WERI-Rb-1 (cell line): Measurements from ENCODE around the gene SLU7.

ENCODE experiments used
- DNase-seq: peaks from one replicate; pipeline ENCODE4 v3.0.0-alpha.2; 2020
- H3K27ac ChIP-seq: fragments of 250-450 bp; sonication (Bioruptor Pico); 2 replicates; pipeline ENCODE4 v1.5.1; 2020; ENCODE audit warnings: mild to moderate bottlenecking, moderate library complexity
- H3K27me3 ChIP-seq: fragments of 250-450 bp; sonication (Bioruptor Pico); 2 replicates; pipeline ENCODE4 v1.5.1; 2021; ENCODE audit warnings: mild to moderate bottlenecking, low read depth, moderate library complexity; ENCODE audit not compliant: insufficient read depth, severe bottlenecking
- H3K36me3 ChIP-seq: fragments of 250-450 bp; sonication (Bioruptor Pico); 2 replicates; pipeline ENCODE4 v1.5.1; 2020; ENCODE audit warnings: mild to moderate bottlenecking, moderate library complexity
- H3K4me3 ChIP-seq: 2 replicates; pipeline ENCODE4 v1.5.1; 2011; ENCODE audit warnings: low read depth, mild to moderate bottlenecking, control low read depth, low read length
- H3K9me3 ChIP-seq: fragments of 250-450 bp; sonication (Bioruptor Pico); 2 replicates; pipeline ENCODE4 v1.5.1; 2021; ENCODE audit warnings: mild to moderate bottlenecking, moderate library complexity; ENCODE audit not compliant: severe bottlenecking
- TF ChIP-seq, protein P1 (sequence below): IDR thresholded peaks from 2 replicates; pipeline ENCODE4 v1.5.1; 2011; ENCODE audit warnings: low read depth, mild to moderate bottlenecking, control low read depth, inconsistent platforms, low read length

Gene SLU7

GRCh38 chr5:160448886-160449285 is 30.0 kb upstream of the SLU7 start:
- TF ChIP-seq, protein P1, sequence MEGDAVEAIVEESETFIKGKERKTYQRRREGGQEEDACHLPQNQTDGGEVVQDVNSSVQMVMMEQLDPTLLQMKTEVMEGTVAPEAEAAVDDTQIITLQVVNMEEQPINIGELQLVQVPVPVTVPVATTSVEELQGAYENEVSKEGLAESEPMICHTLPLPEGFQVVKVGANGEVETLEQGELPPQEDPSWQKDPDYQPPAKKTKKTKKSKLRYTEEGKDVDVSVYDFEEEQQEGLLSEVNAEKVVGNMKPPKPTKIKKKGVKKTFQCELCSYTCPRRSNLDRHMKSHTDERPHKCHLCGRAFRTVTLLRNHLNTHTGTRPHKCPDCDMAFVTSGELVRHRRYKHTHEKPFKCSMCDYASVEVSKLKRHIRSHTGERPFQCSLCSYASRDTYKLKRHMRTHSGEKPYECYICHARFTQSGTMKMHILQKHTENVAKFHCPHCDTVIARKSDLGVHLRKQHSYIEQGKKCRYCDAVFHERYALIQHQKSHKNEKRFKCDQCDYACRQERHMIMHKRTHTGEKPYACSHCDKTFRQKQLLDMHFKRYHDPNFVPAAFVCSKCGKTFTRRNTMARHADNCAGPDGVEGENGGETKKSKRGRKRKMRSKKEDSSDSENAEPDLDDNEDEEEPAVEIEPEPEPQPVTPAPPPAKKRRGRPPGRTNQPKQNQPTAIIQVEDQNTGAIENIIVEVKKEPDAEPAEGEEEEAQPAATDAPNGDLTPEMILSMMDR = no peak

DNA sequence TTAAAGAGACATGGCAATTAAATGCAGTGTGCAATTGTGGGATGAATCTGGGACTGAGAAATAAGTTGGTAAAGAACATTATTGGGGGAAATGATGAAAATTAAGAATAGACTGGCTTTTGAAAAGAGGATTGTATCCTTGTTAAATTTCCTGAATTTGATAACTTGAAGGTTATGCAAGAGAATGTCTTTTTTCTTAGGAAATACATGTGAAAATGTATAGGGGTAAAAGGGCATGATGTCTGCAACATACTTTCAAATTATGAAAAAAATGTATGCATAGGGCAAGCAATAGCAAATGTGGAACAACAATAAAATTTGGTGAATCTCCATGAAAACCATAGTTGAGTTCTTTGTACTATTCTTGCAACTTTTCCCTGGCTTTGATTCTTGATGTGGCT is 26.9 kb upstream of the SLU7 start:
- no peaks in the 10 kb centered on the region for H3K36me3 ChIP-seq
- DNase-seq = no peak
- no peaks in the 10 kb centered on the region for H3K27me3 ChIP-seq
- peaks cover 9% of the 10 kb centered on the region for H3K9me3 ChIP-seq
- TF ChIP-seq, protein P1 = no peak
- peak overlapping the region; percentile 13 for H3K4me3 ChIP-seq
- peak overlapping the region; percentile 77 for H3K27ac ChIP-seq

More at GRCh38 chr5:160448886-160449285, 30.0 kb upstream of the SLU7 start:
- DNase-seq = peak; percentile 83
- Histone ChIP-seq H3K27ac (peak overlapping the region; percentile 30; the same call in 1 of the 2 replicates), H3K4me3 (no peak overlapping the region), H3K9me3 (peaks cover 9% of the 10 kb centered on the region), H3K36me3 (no peaks in the 10 kb centered on the region), H3K27me3 (no peaks in the 10 kb centered on the region)

GRCh38 chr5:160445132-160445531 is 26.3 kb upstream of the SLU7 start:
- TF ChIP-seq, protein P1 = no peak
- H3K27ac ChIP-seq = peak overlapping the region; percentile 77
- no peaks in the 10 kb centered on the region for H3K36me3 ChIP-seq
- H3K4me3 ChIP-seq = no peak overlapping the region
- no peaks in the 10 kb centered on the region for H3K27me3 ChIP-seq
- no peak for DNase-seq
- peaks cover 9% of the 10 kb centered on the region for H3K9me3 ChIP-seq

DNA sequence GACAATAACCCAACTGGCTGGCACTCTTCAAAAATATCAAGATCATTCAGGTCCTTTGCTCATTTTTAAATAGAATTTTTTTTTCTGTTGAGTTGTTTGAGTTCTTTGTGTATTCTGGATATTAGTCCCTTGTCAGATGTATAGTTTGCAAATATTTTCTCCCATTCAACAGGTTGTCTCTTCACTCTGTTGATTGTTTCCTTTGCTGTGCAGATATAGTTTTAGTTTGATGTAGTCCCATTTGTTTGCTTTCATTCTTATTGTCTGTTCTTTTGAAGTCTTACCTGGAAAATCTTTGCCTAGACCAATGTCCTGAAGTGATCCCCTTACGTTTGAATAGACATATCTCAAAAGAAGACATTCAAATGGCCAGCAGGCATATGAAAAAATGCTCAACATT is 25.5 kb upstream of the SLU7 start:
- Histone ChIP-seq H3K4me3 (no peak overlapping the region), H3K36me3 (no peaks in the 10 kb centered on the region), H3K27me3 (no peaks in the 10 kb centered on the region), H3K9me3 (peaks cover 9% of the 10 kb centered on the region), H3K27ac (no peak overlapping the region)
- TF ChIP-seq, protein P1 = no peak
- no peak for DNase-seq

GRCh38 chr5:160442824-160443431 is 24.0 kb upstream of the SLU7 start:
- H3K36me3 ChIP-seq = no peaks in the 10 kb centered on the region
- H3K4me3 ChIP-seq = no peak overlapping the region
- H3K9me3 ChIP-seq = peaks cover 6% of the 10 kb centered on the region
- TF ChIP-seq, protein P1 = no peak
- DNase-seq = no peak
- no peak overlapping the region for H3K27ac ChIP-seq
- no peaks in the 10 kb centered on the region for H3K27me3 ChIP-seq

DNA sequence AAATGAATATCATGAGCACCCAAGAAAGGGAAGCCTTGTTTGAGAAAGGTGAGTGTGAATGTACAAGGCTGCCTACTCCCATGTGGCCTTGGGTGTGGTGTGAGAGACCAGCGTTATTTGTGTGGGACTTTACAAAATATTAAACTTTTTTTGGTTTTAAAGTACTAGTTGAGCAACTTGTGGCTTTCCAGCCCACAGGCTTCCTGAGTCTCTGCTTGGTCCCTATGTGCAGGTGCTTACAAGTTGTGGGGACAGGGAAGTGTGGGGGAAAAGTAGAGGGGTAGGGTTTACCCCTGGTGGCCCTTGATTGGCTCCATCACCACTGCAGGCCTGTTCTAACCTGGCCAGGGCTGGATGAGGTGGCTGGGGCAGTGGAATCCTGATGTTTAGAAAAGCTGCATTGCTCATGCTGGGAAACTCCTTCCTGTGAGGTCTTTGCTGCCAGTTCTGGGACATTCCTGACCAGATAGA is 22.5 kb upstream of the SLU7 start:
- no peak overlapping the region for H3K27ac ChIP-seq
- no peaks in the 10 kb centered on the region for H3K27me3 ChIP-seq
- no peaks in the 10 kb centered on the region for H3K36me3 ChIP-seq
- DNase-seq = no peak
- TF ChIP-seq, protein P1 = no peak
- H3K9me3 ChIP-seq = peaks cover 3% of the 10 kb centered on the region
- H3K4me3 ChIP-seq = no peak overlapping the region
